Stimulated activated CD4-positive, alpha-beta T cell treated with anti-CD3 and anti-CD28 coated beads, Interleukin-1b, Interleukin-23, amount 100 ng/mL, for 24 hours (primary cell): Measurements from ENCODE around the gene CHST14.

Experiments
- DNase-seq, 4 experiments: peaks; one replicate each; pipeline ENCODE4 v3.0.0-alpha.2; 2020; ENCODE audit warnings: low read depth in 4 of 4, low spot score in 1 of 4

Gene CHST14

GRCh38 chr15:40487816-40488682, 17.3 kb downstream of the CHST14 start:
- DNase-seq, result no peak

- no peak for DNase-seq
Observed at GRCh38 chr15:40489274-40490175, 18.7 kb downstream of the CHST14 start.

- DNase-seq, result peak in 3 of 4 experiments; percentile 26 to 47 (median 44)
Observed at GRCh38 chr15:40493089-40493840, 22.5 kb downstream of the CHST14 start.

GRCh38 chr15:40495516-40495915, 24.7 kb downstream of the CHST14 start:
- DNase-seq, result no peak

GRCh38 chr15:40498418-40498817, 27.6 kb downstream of the CHST14 start:
- no peak for DNase-seq

GRCh38 chr15:40498891-40499290, 28.1 kb downstream of the CHST14 start:
- no peak for DNase-seq

- no peak for DNase-seq
Observed at GRCh38 chr15:40499931-40500330, 29.1 kb downstream of the CHST14 start.

GRCh38 chr15:40500568-40501330, 30.0 kb downstream of the CHST14 start:
- no peak for DNase-seq

- DNase-seq, result no peak
Observed at GRCh38 chr15:40501487-40501886, 30.7 kb downstream of the CHST14 start.

- DNase-seq, result peak; percentile 25 to 57 (median 46)
Observed at GRCh38 chr15:40506964-40507571, 36.3 kb downstream of the CHST14 start.

GRCh38 chr15:40508216-40508615, 37.4 kb downstream of the CHST14 start:
- DNase-seq, result no peak

- no peak for DNase-seq
Observed at GRCh38 chr15:40510201-40510600, 39.4 kb downstream of the CHST14 start.

- no peak for DNase-seq
Observed at GRCh38 chr15:40511093-40511471, 40.3 kb downstream of the CHST14 start.

GRCh38 chr15:40511472-40512133, 40.8 kb downstream of the CHST14 start:
- DNase-seq, result no peak

GRCh38 chr15:40512440-40512839, 41.7 kb downstream of the CHST14 start:
- DNase-seq, result no peak

GRCh38 chr15:40513609-40514008, 42.8 kb downstream of the CHST14 start:
- DNase-seq, result no peak

- DNase-seq, result no peak
Observed at GRCh38 chr15:40516322-40516721, 45.5 kb downstream of the CHST14 start.
